Measurements from ENCODE around the gene PDZD4.

PDZD4 gene

GRCh38 chrX:153878969-153879653 is 48.8 kb upstream of the PDZD4 start:
- H3K9me2 ChIP-seq (ENCODE audit: low read depth, low read length): no peaks in the 10 kb centered on the region
- H3K27me3 ChIP-seq (ENCODE audit: insufficient read depth, low read length): no peaks in the 10 kb centered on the region
- H3K4me1 ChIP-seq (ENCODE audit: insufficient read depth, low read length, severe bottlenecking): no peaks in the 10 kb centered on the region
- no peaks in the 10 kb centered on the region for H3K9me3 ChIP-seq (ENCODE audit: low read length)
- H3K4me3 ChIP-seq (ENCODE audit: low read depth, low read length, poor library complexity, severe bottlenecking): no peak overlapping the region
- TF ChIP-seq EZH2 (IDR thresholded peaks at IDR 0.05; ENCODE audit: borderline replicate concordance, low read length) (no peak), CTCF (IDR thresholded peaks at IDR 0.05; ENCODE audit: low read length) (no peak)
- H4K20me1 ChIP-seq (ENCODE audit: insufficient read depth, low read length): no peaks in the 10 kb centered on the region
- H3K27ac ChIP-seq (ENCODE audit: low read depth, low read length, poor library complexity, severe bottlenecking): no peak overlapping the region
- no peaks in the 10 kb centered on the region for H3K36me3 ChIP-seq (ENCODE audit: insufficient read depth, low read length)
- H3K4me2 ChIP-seq (ENCODE audit: low read length): no peak overlapping the region
- no peak overlapping the region for H2AFZ ChIP-seq (ENCODE audit: low read length)
- H3K9ac ChIP-seq (ENCODE audit: low read length): no peak overlapping the region
- no peaks in the 10 kb centered on the region for H3F3A ChIP-seq (ENCODE audit: insufficient read depth, low read length)
- no peaks in the 10 kb centered on the region for H3K79me2 ChIP-seq (ENCODE audit: insufficient read depth, low read length)

GRCh38 chrX:153878345-153878744 is 48.0 kb upstream of the PDZD4 start:
- Histone ChIP-seq H3K4me2 (ENCODE audit: low read length) (no peak overlapping the region), H2AFZ (ENCODE audit: low read length) (no peak overlapping the region), H3K9ac (ENCODE audit: low read length) (no peak overlapping the region), H4K20me1 (ENCODE audit: insufficient read depth, low read length) (no peaks in the 10 kb centered on the region), H3K9me3 (ENCODE audit: low read length) (no peaks in the 10 kb centered on the region), H3K27me3 (ENCODE audit: insufficient read depth, low read length) (no peaks in the 10 kb centered on the region), H3K4me1 (ENCODE audit: insufficient read depth, low read length, severe bottlenecking) (no peaks in the 10 kb centered on the region), H3K36me3 (ENCODE audit: insufficient read depth, low read length) (no peaks in the 10 kb centered on the region), H3K27ac (ENCODE audit: low read depth, low read length, poor library complexity, severe bottlenecking) (no peak overlapping the region), H3K9me2 (ENCODE audit: low read depth, low read length) (no peaks in the 10 kb centered on the region), H3K79me2 (ENCODE audit: insufficient read depth, low read length) (no peaks in the 10 kb centered on the region), H3K4me3 (ENCODE audit: low read depth, low read length, poor library complexity, severe bottlenecking) (no peak overlapping the region), H3F3A (ENCODE audit: insufficient read depth, low read length) (no peaks in the 10 kb centered on the region)
- TF ChIP-seq CTCF (IDR thresholded peaks at IDR 0.05; ENCODE audit: low read length): no peak
- no peak for TF ChIP-seq EZH2 (IDR thresholded peaks at IDR 0.05; ENCODE audit: borderline replicate concordance, low read length)

GRCh38 chrX:153877571-153878261 is 47.4 kb upstream of the PDZD4 start:
- no peak overlapping the region for H2AFZ ChIP-seq (ENCODE audit: low read length)
- no peaks in the 10 kb centered on the region for H3K36me3 ChIP-seq (ENCODE audit: insufficient read depth, low read length)
- H3K4me3 ChIP-seq (ENCODE audit: low read depth, low read length, poor library complexity, severe bottlenecking): no peak overlapping the region
- no peak overlapping the region for H3K4me2 ChIP-seq (ENCODE audit: low read length)
- no peaks in the 10 kb centered on the region for H3F3A ChIP-seq (ENCODE audit: insufficient read depth, low read length)
- TF ChIP-seq EZH2 (IDR thresholded peaks at IDR 0.05; ENCODE audit: borderline replicate concordance, low read length) (no peak), CTCF (IDR thresholded peaks at IDR 0.05; ENCODE audit: low read length) (no peak)
- no peaks in the 10 kb centered on the region for H3K79me2 ChIP-seq (ENCODE audit: insufficient read depth, low read length)
- no peaks in the 10 kb centered on the region for H3K9me2 ChIP-seq (ENCODE audit: low read depth, low read length)
- no peak overlapping the region for H3K27ac ChIP-seq (ENCODE audit: low read depth, low read length, poor library complexity, severe bottlenecking)
- no peaks in the 10 kb centered on the region for H3K9me3 ChIP-seq (ENCODE audit: low read length)
- no peak overlapping the region for H3K9ac ChIP-seq (ENCODE audit: low read length)
- H4K20me1 ChIP-seq (ENCODE audit: insufficient read depth, low read length): no peaks in the 10 kb centered on the region
- no peaks in the 10 kb centered on the region for H3K4me1 ChIP-seq (ENCODE audit: insufficient read depth, low read length, severe bottlenecking)
- no peaks in the 10 kb centered on the region for H3K27me3 ChIP-seq (ENCODE audit: insufficient read depth, low read length)
